Type B pancreatic cell (in vitro differentiated cells): ENCODE data around the gene FOXK1. TPM values are rescaled to one million over a fixed set of nuclear protein-coding genes. Genes with fewer than 3 reads are reported as not detected.

Source experiments
- DNase-seq: peaks from one replicate; pipeline ENCODE4 v3.0.0; 2021; ENCODE audit warnings: mixed read lengths; ENCODE audit not compliant: unreplicated experiment; ENCODE audit errors: extremely low spot score
- H3K27ac Mint-ChIP-seq: 2 replicates; pipeline ENCODE4 v1.8.0; 2021; ENCODE audit warnings: mild to moderate bottlenecking, mixed read lengths
- H3K27me3 Mint-ChIP-seq: 2 replicates; pipeline ENCODE4 v1.8.0; 2021; ENCODE audit warnings: mixed read lengths
- H3K36me3 Mint-ChIP-seq: 2 replicates; pipeline ENCODE4 v1.8.0; 2021; ENCODE audit warnings: mixed read lengths
- H3K4me1 Mint-ChIP-seq: one replicate; pipeline ENCODE4 v1.8.0; 2021; ENCODE audit warnings: mixed read lengths; ENCODE audit not compliant: unreplicated experiment
- H3K4me3 Mint-ChIP-seq: 2 replicates; pipeline ENCODE4 v1.8.0; 2021; ENCODE audit warnings: mild to moderate bottlenecking, mixed read lengths
- H3K9me3 Mint-ChIP-seq: 2 replicates; pipeline ENCODE4 v1.8.0; 2021; ENCODE audit warnings: mixed read lengths
- CTCF ChIP-seq: fragments of 200-600 bp; sonication (generic); conservative IDR thresholded peaks from 2 replicates; pipeline ENCODE4 v1.5.0; 2021; ENCODE audit warnings: antibody characterized with exemption, mild to moderate bottlenecking
- total RNA-seq: library from RNA; stranded (reverse); gene quantifications from 2 replicates; pipeline ENCODE4 v1.2.1, GENCODE V29; 2021; ENCODE audit warnings: low replicate concordance

Gene FOXK1
- total RNA-seq, 1 donor from 2014 or later, result 55.1 TPM

DNA sequence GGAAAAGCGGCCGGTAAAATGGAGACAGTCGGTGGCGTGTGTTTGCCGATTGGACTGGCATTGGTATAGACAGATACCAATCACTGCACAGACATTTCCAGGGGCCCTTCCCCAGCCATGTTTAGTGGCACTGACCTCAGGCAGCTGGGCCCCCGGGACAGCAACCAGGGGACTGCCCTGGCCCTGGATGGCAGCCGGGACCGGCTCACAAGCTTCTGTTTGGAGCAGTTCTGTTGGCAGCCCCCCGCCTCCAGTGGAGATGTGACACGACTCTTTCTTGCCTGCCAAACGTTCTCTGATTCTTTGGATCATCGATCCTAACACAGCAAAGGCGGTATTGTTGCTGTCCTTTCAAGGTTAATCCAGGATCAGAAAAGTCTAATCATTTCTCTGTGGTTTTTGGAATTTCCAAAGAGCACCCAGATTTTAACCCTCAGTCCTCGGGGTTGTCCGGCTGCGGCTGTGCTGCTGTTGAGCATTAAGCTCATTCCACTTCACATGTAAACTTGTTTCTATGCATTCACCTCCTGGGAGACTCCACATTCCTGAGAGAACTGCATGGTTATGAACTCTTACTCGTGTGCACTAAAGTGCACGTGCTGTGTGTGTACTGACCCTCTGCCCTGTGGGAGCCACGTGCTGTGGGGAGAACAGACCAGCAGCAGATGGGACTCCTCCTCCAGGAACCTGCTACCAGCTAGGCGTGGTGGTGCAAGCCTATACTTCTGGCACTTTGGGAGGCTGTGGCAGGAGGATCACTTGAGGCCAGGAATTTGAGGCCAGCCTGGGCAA is 46.0 kb downstream of the FOXK1 start:
- H3K27ac Mint-ChIP-seq, result peak overlapping the region; percentile 65
- peaks cover 21% of the 10 kb centered on the region for H3K36me3 Mint-ChIP-seq
- H3K4me1 Mint-ChIP-seq, result peaks cover 46% of the 10 kb centered on the region
- DNase-seq, result no peak
- TF ChIP-seq CTCF, result no peak
- H3K9me3 Mint-ChIP-seq, result no peaks in the 10 kb centered on the region
- H3K4me3 Mint-ChIP-seq, result peak overlapping the region; percentile 39
- no peaks in the 10 kb centered on the region for H3K27me3 Mint-ChIP-seq

DNA sequence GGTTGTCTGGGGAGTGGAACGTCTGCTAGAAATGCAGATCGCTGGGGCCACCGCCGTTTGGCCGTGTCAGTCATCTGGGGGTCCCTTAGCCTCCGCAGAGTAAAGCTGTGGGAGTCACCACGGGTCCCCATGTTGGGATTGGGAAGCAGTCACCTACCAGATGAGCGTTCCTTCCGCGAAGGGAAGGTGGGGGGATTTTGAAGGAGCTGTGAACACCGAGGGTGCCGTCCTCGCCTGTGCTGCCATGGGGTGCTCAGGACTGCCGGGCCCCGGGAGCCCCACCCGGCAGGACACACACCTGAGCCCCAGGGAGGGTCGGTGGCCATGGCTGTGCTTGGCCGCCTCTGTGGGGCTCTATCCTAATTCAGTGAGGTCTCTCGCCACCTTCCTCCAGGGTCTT is 47.2 kb downstream of the FOXK1 start:
- no peak for TF ChIP-seq CTCF
- no peak overlapping the region for H3K4me3 Mint-ChIP-seq
- no peak for DNase-seq

GRCh38 chr7:4730276-4730675 is 48.2 kb downstream of the FOXK1 start:
- no peaks in the 10 kb centered on the region for H3K27me3 Mint-ChIP-seq
- H3K36me3 Mint-ChIP-seq, result peaks cover 14% of the 10 kb centered on the region
- no peaks in the 10 kb centered on the region for H3K9me3 Mint-ChIP-seq
- H3K4me3 Mint-ChIP-seq, result no peak overlapping the region
- TF ChIP-seq CTCF, result no peak
- no peak for DNase-seq
- peaks cover 33% of the 10 kb centered on the region for H3K4me1 Mint-ChIP-seq
- H3K27ac Mint-ChIP-seq, result no peak overlapping the region

More for the DNA sequence above, 47.2 kb downstream of the FOXK1 start:
- no peaks in the 10 kb centered on the region for H3K9me3 Mint-ChIP-seq
- peaks cover 17% of the 10 kb centered on the region for H3K36me3 Mint-ChIP-seq
- H3K4me1 Mint-ChIP-seq, result peaks cover 42% of the 10 kb centered on the region
- no peaks in the 10 kb centered on the region for H3K27me3 Mint-ChIP-seq
- H3K27ac Mint-ChIP-seq, result no peak overlapping the region

GRCh38 chr7:4730971-4731370 is 48.9 kb downstream of the FOXK1 start:
- no peak for TF ChIP-seq CTCF
- Mint-ChIP-seq H3K4me1 (peaks cover 27% of the 10 kb centered on the region), H3K9me3 (no peaks in the 10 kb centered on the region), H3K27ac (no peak overlapping the region), H3K36me3 (peaks cover 14% of the 10 kb centered on the region), H3K27me3 (no peaks in the 10 kb centered on the region), H3K4me3 (no peak overlapping the region)
- DNase-seq, result no peak

GRCh38 chr7:4731803-4732202 is 49.7 kb downstream of the FOXK1 start:
- H3K4me1 Mint-ChIP-seq, result peaks cover 28% of the 10 kb centered on the region
- peaks cover 14% of the 10 kb centered on the region for H3K36me3 Mint-ChIP-seq
- DNase-seq, result no peak
- no peak for TF ChIP-seq CTCF
- H3K27me3 Mint-ChIP-seq, result no peaks in the 10 kb centered on the region
- peak overlapping the region; percentile 87 for H3K27ac Mint-ChIP-seq
- no peaks in the 10 kb centered on the region for H3K9me3 Mint-ChIP-seq
- H3K4me3 Mint-ChIP-seq, result peak overlapping the region; percentile 28
